GM18861 (cell line): ENCODE data around the gene CD27.
"Not testable (repeated sequence)": the region's sequence is repeated elsewhere in the genome, so short reads cannot be mapped to it uniquely, and the experiment has no call there.

ENCODE experiments used
- ATAC-seq: cut with Tn5 transposase; IDR thresholded peaks from one replicate; pipeline ENCODE4 v1.9.1; 2021; ENCODE audit not compliant: unreplicated experiment

The CD27 gene

DNA sequence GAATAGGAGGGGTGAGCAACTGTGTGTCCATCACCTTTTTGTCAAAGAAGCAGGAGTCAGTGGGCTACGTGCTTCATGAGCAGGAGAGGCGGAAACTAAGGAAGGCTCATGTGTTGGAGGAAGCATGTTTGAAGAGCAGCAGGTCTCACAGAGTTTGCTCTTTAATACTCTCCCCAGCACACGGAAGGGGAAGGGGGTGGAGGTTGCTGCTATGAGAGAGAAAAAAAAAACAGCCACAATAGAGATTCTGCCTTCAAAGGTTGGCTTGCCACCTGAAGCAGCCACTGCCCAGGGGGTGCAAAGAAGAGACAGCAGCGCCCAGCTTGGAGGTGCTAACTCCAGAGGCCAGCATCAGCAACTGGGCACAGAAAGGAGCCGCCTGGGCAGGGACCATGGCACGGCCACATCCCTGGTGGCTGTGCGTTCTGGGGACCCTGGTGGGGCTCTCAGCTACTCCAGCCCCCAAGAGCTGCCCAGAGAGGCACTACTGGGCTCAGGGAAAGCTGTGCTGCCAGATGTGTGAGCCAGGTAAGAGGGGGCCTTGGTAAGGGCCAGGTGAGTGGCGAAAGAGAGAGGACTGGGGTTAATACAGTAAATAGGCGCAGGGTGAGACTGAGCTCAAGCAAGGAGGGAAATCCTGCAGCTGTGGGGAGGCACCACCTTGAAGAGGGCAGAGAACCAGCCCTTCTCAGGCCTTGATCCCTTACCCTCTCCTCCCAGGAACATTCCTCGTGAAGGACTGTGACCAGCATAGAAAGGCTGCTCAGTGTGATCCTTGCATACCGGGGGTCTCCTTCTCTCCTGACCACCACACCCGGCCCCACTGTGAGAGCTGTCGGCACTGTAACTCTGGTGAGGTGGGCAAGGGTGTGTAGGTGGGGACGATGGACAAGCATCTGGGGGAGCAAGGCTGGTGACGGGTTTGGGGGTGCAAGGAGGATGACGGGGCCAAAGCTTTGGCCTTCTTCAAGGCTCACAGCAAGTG is at the start of gene CD27:
CD27 (plus strand) TSS at position 252 of the 985 bp plus-strand sequence; CDS start at position 393, 141 bp downstream.
- no peak for ATAC-seq

DNA sequence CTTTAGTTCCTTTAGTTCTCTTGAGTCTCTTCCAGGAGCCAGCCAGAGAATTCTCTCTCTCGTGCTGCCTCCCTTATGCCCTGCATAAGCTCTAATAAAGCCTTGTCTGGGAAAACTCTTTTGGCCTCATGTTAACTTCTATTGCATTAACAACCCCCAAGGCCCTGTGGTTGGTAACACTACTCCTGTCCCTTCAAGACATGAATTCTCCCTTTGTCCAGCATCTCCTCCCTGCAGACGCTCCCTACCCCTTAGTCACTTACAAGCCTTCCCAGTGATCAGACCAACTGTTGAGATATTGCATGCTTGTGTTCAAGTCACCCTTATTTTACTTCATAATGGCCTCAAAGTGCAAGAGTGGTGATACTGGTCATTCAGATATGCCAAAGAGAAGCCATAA is 48.7 kb upstream of the CD27 start:
- ATAC-seq, result no peak

DNA sequence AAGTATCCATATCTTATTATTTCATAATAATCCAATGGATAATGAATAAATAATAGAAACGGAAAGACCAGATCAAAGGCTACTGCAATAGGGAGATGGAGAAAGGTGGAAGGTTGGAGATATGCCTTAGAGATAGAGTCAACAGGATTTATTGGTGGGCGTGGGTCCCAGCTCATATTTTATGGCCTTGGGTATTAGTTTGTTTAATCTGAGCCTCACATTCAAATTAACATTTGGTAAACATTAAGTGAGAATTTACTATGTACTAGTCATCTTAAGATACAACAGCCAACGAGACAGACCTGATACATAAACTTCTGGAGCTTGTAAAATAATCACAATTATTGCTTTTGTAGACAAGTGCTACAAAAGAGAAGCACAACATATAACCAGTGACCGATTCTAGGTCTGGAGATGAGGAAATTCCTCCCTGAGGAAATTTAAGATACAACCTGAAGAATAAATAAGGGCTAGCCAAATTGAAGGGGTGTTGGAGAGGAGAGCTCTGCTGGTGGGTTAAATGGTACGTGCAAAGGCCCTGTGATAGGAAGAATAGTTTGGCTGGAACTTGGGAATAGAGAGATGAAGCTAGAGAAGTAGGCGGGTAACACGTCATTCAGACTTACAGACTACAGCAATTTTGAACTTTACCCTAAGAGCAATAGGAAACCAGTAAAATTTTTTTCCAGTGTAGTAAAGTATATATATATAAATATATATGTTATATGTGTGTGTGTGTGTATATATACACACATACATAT is 44.7 kb upstream of the CD27 start:
- ATAC-seq, result no peak

DNA sequence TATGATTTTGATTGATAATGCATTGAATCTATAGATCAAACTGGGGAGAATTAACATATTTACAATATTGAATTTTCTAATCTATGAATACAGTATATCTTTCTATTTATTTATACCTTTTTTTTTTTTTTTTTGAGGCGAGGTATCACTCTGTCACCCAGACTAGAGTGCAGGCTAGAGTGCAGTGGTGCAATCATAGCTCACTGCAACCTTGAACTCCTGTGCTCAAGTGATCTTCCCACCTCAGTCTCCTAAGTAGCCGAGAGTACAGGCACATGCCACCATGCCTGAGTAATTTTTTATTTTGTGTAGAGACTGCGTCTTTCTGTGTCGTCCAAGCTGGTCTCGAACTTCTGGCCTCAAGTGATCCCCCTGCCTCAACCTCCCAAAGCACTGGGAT is 40.4 kb upstream of the CD27 start:
- no peak for ATAC-seq

DNA sequence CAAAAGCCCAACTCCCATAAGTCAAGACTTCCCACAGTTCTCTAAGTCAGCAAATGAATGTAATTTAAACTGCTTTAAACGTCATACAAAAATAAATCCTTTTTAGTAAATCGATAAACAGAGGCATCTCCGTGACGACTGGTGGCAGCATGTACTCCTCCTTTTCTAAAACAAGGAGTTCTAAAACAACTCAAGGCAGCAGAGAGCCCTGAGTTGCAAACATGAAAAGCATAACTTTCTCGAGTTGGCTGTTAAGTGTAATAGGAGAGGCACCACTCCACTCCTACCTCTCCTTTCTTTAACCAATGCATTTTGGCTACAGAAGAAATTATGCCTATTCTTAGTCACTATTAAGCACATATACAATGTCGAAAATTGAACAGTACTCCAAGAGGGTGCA is 38.8 kb upstream of the CD27 start:
- ATAC-seq, result no peak

DNA sequence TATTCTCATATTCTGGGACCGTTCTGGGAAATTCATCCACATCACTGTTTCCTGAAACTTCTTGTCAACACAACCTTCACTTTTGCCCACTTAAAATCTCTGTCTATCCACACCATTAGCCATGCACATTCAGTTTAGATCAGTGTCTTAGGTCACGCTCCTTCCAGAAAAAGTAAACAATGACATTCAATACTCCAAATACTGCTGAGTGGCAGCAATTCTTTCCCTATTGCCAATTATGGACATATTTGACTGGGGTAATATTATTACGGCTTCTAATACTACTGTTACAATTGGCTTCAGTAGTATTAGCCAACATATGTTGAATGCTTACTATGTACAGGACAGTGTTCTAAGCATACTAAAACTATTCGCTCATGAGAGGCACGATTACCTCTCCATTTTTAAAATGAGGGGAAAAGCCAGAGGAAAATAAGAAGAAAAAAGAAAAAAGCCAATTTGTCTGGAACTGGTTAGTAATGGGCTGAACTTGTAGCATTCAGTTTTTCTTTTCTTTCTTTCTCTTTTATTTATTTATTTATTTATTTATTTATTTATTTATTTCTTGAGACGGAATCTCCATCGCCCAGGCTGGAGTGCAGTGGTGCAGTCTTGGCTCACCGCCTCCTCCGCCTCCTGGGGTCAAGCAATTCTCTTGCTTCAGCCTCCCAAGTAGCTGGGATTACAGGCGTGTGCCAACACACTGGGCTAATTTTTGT is 37.4 kb upstream of the CD27 start:
- ATAC-seq, result no peak

DNA sequence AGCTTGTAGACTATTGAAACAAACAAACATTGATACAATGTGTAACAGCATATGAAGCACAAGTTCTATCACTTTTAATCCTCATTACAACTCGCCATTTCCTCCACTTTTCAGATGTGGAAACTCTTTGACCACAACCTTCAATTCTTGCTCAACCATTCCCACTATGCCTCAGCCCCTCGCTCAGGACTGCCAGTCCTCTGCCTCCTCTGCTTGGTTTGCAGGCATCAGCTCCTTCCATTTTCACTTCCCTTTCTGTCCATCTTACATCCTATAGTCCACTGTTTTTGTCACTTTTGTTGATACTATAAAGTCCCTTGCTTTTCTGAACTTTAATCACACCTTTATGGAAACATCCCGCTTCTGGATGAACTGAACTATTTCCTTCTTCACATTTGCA is 28.2 kb upstream of the CD27 start:
- no peak for ATAC-seq

DNA sequence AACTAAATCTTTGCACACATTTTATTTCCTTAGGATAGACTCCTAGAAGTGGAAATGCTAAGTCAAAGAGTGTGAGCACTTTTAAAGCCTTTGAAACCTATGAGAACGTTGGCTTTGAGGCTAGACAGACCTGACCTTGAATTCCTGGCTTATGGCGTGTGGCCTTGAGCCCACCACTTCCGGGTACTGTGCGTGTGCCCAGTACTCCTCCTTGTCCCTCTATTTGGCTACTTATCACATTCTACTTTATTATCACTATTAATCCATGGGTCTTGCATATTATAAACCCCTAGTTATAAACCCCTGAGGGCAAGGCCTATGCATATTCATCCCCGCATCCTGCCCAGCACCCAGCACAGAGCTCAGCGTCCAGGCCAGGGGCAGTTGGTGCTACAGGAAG is 26.0 kb upstream of the CD27 start:
- ATAC-seq, result no peak

DNA sequence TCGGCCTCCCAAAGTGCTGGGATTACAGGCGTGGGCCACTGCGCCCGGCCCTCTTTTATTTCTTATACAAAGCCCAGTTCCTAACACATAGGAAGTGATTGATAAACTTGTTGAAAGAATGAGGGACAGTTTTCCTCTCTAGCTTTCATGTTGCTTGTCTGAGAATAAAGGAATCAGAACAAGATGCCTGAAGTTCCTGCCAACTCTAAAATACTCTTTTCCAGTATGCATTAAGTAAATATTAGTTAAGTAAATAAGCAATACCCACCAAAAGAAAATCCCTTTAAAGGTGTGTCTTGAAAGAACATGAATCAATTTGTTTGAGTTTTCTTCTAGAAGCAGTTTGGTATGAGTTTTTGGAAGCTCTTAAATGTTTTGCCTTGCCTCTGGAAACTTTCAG is 24.4 kb upstream of the CD27 start:
- no peak for ATAC-seq

DNA sequence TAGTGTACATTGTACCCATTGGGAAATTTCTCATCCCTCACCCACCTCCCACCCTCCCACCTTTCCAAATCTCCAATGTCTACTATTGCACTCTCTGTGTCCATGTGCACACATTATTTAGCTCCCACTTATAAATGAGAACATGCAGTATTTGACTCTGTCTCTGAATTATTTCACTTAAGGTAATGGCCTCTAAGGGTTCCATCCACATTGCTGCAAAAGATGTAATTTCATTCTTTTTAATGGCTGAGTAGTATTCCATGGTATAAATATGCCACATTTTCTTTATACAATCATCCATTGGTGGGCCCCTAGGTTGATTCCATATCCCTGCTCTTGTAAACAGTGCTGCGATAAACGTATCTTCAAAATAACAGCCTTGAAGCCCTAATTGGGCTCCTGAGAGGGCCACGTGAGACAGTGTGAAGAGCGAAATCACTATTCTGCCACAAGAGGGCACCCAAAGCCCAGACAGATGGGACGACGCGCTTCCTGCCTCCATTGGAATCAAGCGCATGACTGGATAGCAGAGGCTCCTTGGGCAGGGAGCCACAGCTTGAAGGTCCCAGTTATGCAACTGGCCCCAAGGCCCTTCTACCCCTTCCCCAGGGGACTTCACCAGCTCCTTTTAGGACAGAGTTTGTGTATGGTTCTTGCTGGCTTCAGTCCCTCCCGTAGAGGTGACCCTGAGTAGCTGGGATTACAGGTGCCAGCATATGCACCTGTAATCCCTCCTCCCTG is 21.3 kb upstream of the CD27 start:
- ATAC-seq, result peak; percentile 30

DNA sequence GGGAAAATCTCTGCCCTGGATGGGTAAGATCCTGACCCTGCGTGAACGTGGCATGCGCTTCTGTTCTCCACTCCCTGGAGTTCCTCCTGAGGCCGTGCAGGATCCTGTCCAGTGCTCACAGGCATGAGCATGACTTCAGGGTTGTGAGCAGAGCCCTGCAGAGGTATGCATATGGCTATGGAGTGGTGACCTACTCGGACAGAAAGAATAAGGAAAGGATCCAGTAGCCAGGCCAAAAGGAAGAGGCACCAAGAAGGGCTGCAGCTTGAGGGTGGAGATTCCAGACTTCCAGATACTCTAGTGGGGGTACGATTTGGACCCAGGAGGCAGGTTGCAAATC is 20.8 kb upstream of the CD27 start:
- no peak for ATAC-seq

DNA sequence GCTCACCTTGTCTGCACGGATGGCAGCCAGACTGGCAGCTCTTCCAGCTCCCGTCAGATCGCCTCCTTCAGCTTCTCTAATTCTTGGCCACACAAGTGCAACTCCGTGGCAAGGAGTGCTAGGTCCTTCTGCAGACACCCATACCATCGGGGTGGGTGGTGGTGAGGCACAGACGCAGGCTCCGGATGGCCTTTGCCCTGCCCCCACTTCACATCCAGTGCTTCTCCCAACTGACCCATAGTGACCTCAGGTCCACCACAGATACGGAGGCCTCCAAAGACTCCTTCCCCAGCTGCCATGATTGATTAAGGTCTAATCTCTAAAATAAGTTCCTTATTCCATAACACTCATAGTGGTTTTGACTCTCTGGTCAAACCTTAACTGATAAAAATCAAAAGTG is 19.9 kb upstream of the CD27 start:
- no peak for ATAC-seq

DNA sequence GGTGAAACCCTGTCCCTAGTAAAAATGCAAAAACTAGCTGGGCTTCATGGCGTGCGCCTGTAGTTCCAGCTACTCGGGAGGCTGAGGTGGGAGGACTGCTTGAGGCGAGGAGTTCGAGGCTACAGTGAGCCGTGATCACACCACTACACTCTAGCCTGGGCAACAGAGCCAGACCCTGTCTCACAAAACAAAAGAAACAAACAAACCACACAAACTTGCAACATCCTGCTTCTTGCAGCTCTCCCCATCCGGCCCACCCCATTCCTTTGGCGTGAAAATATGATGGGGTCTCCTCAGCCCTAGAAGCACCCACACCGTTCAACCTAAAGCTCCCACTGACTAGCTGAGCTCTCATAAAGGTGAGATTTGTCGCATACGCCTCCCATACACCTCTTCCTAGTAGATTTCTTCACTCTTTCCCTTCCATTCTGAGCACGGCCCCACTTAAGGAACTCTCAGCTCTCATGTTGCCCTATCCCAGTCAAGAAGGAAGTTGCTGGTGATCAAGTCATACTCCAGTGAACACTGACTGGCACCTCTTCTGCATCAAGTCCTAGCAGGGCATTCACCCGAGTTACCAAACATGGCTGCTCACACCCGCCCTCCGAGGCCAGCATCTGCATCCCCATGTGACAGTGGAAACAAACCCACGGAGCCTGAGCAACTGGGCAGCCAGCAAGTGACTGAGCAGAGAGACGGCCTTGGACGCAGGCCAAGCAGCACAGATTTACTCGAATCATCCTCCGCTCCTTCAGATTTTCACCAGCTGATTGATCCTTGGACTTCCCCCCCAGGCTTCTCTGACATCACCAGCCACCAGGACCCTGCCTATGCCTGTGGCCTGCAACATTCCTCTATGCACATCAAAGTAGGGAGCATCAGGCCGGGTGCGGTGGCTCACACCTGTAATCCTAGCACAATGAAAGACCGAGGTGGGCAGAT is 18.9 kb upstream of the CD27 start:
- ATAC-seq, result peak; percentile 24

DNA sequence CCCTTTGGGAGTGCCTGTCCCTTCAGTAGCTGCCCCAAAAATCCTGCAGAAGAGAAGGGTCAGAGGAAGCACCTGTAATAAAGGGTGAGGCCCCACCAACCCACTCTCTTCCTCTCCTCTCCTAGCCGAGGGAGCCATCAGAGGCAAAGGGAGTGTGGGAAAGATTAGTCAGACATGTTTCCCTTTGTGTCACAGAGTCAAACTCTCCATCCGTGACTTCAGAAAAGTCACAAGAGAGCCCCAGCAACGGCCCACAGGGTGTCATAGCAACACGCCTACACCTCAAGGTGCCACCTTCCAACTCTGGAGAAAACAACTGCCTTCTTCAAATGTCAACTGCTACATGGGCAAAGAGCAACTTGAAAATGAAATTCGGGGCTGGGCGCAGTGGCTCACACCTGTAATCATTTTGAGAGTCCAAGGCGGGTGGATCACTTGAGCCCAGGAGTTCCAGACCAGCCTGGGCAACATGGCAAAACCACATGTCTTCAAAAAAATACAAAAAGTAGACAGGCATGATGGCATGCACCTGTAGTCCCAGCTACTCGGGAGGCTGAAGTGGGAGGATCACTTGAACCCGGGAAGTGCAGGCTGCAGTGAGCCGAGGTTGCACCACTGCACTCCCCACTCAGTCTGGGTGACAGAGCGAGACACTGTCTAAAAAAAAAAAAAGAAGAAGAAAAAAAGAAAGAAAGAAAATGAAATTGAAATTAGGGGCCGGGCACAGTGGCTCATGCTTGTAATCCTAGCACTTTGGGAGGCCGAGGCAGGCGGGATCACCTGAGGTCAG is 17.7 kb upstream of the CD27 start:
- ATAC-seq, result peak; percentile 59

DNA sequence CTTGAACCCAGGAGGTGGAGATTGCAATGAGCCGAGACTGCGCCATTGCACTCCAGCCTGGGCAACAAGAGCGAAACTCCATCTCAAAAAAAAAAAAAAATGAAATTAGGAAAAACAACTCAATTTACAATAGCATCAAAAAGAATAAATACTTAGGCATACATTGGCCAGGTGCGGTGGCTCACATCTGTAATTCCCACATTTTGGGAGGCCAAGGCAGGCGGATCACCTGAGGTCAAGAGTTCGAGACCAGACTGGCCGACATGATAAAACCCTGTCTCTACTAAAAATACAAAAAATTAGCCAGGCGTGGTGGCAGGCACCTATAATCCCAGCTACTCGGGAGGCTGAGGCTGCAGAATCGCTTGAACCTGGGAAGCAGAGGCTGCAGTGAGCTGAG is 17.0 kb upstream of the CD27 start:
- not testable (repeated sequence) for ATAC-seq

DNA sequence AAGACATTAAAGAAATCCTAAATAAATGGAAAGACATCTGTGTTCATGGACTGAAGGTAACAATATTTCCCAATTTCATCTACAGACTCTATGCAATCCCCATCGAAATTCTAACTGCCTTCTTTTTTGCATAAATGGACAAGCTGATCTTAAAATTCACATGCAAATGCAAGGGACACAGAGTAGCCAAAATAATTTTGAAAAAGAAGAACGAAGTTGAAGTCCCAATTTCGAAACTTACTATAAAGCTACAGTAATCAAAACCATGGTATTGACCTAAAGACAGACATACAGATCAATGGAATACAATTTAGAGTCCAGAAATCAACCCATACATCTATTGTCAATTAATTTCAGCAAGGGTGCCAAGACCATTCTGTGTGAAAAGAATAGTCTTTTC is 16.4 kb upstream of the CD27 start:
- no peak for ATAC-seq

DNA sequence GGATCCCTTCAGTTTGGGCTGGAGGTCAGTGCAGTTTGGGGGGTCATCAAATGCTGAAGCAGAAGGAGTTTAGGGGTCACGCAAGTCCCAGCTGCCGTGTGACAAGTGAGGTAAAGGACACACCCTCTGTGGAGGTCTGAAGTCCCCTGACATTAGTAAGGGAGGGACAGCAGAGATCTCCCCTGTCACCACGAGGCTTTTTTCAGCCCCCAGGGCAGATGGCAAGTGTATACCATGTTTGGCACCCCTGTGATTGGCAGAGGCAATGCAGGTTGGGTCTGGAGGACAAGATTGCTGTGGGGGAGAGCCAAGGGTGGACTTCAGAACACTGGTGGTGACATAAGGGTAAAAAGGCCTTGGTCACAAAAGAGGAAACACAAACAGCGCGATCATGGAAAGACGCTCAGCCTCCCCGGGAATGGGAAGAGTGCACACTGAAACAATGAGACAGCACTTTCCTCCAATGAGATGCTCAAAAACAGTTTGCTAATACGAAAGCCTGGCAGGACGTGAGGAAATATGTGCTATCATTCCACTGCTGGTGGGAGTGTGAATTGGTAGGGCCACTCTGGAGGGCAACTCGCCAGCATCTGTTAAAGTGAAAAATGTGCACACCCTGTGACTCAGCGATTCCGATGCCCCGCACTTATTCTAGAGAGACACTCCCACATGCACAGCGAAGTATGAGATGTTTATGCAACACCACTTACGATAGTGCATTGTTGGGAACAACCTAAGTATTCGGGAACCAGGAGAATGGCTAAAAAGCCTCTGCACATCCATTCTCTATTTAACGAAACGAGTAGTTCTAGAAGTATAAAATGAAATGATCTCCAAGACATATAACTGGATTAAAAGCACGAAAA is 14.4 kb upstream of the CD27 start:
- no peak for ATAC-seq

DNA sequence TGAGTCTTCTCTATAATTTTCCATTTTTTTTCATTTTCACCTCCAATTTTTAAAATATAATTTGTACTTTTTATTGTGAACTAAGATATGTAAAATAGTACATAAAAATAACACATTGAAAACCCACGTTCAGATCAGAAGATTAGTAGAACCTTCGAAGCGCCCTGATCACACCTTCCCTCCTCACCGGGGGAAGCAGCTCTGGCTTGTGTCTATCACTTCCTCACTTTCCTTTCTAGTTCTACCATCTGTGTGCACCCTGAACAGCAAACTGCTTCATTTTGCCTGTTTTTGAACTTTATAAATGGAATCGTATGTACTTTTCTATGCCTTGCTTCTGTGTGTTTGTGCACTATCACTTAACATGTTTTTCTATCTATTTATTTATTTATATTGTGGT is 11.8 kb upstream of the CD27 start:
- ATAC-seq, result no peak
